Breast epithelium (tissue), 4 donors: ENCODE measurements around the gene GPATCH2. TPM values are rescaled to one million over a fixed set of nuclear protein-coding genes. Genes with fewer than 3 reads are reported as not detected.

Source experiments
- DNase-seq, 2 donors: peaks; one replicate each; pipeline ENCODE4 v3.0.0-alpha.2; 2019; ENCODE audit warnings: low spot score in 2 of 2
- H3K27ac ChIP-seq, 2 donors: fragments of 200-600 bp; sonication (generic) in 1 of 2; one replicate each; pipeline ENCODE4 v1.5.1; 2016 to 2019; ENCODE audit warnings: mild to moderate bottlenecking in 1 of 2
- H3K27me3 ChIP-seq, 2 donors: fragments of 200-600 bp; sonication (generic) in 1 of 2; one replicate each; pipeline versions ENCODE4 v1.5.1 to v1.6.0; 2017 to 2019; ENCODE audit warnings: control low read depth in 1 of 2, mild to moderate bottlenecking in 1 of 2
- H3K36me3 ChIP-seq: fragments of 200-600 bp; one replicate; pipeline ENCODE4 v1.5.1; 2019
- H3K4me1 ChIP-seq, 2 donors: fragments of 200-600 bp; sonication (generic); one replicate each; pipeline ENCODE4 v1.5.1; 2016 to 2019; ENCODE audit warnings: control low read depth in 1 of 2
- H3K4me3 ChIP-seq, 3 donors: fragments of 200-600 bp; sonication (generic); 1 replicate in 2 of 3; 2 replicates in 1 of 3; pipeline ENCODE4 v1.5.1; 2016 to 2019; ENCODE audit warnings: mild to moderate bottlenecking in 3 of 3, moderate library complexity in 2 of 3
- H3K9me3 ChIP-seq, 2 donors: fragments of 200-600 bp; sonication (generic) in 1 of 2; one replicate each; pipeline ENCODE4 v1.5.1; 2016 to 2019; ENCODE audit warnings: control low read depth in 1 of 2
- POLR2A ChIP-seq: fragments of 450-650 bp; IDR thresholded peaks from one replicate; pipeline ENCODE4 v1.6.1; 2016; ENCODE audit warnings: antibody characterized with exemption, mild to moderate bottlenecking, moderate library complexity
- POLR2AphosphoS5 ChIP-seq, 3 donors: sonication (generic); formaldehyde crosslinking; IDR thresholded peaks; one replicate each; pipeline ENCODE4 v1.6.1; 2017; ENCODE audit warnings: antibody characterized with exemption in 3 of 3
- intact Hi-C: fragments of 100-400 bp; cut with DNase I; formaldehyde crosslinking; loops from one replicate; pipeline ENCODE4 v1.15.1; 2023; ENCODE audit warnings: low total_unique reads
- total RNA-seq, 3 donors: library from RNA; depleted of rRNA; stranded (reverse); fragments of >200 nt; gene quantifications; one replicate each; pipeline ENCODE4 v1.1.0, GENCODE V29; 2016
- TF ChIP-seq, protein P1 (sequence below), 3 donors: fragments of 450-650 bp; IDR thresholded peaks; one replicate each; pipeline ENCODE4 v1.5.1; 2016 to 2017; ENCODE audit warnings: antibody characterized with exemption in 3 of 3, mild to moderate bottlenecking in 3 of 3, moderate library complexity in 3 of 3

The GPATCH2 gene
- total RNA-seq, 3 donors from 2014 or later, result 12.0 to 29.3 (median 23.9) TPM

DNA sequence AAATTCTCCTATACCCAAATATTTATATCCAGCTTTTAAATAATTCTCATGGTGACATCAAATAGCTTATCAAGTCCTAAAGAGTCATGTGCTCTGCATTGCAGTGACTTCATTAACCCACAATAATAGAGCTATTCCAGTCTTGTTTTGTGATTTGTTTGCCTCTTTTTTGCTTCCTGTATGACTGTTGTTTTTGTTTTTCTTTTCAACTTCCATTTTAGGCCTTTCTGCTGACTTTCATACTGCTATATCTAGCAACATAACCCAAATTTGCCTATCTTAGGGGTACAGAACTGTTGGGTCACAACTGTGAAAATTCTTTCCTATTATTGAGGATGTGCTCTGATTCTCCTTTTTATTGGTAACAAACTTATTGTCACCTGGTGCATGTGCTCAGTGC, 30.5 kb upstream of the GPATCH2 start:
- no peaks in the 10 kb centered on the region for H3K27me3 ChIP-seq
- no peak overlapping the region for H3K27ac ChIP-seq
- H3K4me1 ChIP-seq, result no peaks in the 10 kb centered on the region
- intact Hi-C loops, result no loop called here
- no peak for DNase-seq
- no peak overlapping the region for H3K4me3 ChIP-seq
- H3K36me3 ChIP-seq, result no peaks in the 10 kb centered on the region
- TF ChIP-seq POLR2A (no peak), POLR2AphosphoS5 (IDR thresholded peaks at IDR 0.05) (no peak)
- TF ChIP-seq, protein P1, sequence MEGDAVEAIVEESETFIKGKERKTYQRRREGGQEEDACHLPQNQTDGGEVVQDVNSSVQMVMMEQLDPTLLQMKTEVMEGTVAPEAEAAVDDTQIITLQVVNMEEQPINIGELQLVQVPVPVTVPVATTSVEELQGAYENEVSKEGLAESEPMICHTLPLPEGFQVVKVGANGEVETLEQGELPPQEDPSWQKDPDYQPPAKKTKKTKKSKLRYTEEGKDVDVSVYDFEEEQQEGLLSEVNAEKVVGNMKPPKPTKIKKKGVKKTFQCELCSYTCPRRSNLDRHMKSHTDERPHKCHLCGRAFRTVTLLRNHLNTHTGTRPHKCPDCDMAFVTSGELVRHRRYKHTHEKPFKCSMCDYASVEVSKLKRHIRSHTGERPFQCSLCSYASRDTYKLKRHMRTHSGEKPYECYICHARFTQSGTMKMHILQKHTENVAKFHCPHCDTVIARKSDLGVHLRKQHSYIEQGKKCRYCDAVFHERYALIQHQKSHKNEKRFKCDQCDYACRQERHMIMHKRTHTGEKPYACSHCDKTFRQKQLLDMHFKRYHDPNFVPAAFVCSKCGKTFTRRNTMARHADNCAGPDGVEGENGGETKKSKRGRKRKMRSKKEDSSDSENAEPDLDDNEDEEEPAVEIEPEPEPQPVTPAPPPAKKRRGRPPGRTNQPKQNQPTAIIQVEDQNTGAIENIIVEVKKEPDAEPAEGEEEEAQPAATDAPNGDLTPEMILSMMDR (IDR thresholded peaks at IDR 0.05), result no peak
- no peaks in the 10 kb centered on the region for H3K9me3 ChIP-seq

DNA sequence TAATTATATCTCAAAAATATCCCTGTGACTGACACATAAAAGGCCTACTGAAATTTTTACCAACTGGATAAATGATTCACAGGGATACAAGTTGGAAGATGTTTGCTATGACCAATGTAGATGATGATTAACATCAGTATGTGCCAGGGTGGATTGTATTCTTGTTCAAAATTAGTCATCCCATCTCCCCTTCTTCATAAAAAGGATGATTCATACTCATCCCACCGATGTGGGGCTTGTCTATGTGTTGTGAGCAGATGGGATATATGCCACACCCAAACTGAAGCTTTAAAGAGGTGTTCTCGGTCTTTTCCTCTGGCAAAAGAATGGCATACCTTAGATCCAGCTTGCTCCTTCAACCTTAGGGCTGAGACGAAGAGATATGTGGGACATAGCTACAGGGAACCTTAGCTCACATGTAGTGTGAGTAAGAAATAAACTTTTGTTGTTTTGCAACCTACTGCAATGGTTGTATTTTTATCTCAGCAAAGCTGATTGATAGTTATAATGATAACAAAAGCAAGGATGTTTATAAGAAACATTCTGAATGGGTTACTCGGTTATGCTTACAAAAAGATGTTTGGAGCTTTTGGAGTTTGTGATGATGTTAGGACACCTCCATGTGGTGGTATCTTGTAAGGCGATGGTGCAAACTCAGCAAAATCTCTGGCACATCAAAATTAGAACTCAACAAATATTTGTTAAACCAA, 29.6 kb upstream of the GPATCH2 start:
- Histone ChIP-seq H3K4me1 (no peaks in the 10 kb centered on the region), H3K4me3 (no peak overlapping the region), H3K27ac (no peak overlapping the region), H3K36me3 (no peaks in the 10 kb centered on the region), H3K27me3 (no peaks in the 10 kb centered on the region), H3K9me3 (no peaks in the 10 kb centered on the region)
- intact Hi-C loops, result no loop called here
- DNase-seq, result no peak
- TF ChIP-seq POLR2A, result no peak
- TF ChIP-seq, protein P1 (IDR thresholded peaks at IDR 0.05), result peak in 2 of 3 donors; percentile 9 to 19

DNA sequence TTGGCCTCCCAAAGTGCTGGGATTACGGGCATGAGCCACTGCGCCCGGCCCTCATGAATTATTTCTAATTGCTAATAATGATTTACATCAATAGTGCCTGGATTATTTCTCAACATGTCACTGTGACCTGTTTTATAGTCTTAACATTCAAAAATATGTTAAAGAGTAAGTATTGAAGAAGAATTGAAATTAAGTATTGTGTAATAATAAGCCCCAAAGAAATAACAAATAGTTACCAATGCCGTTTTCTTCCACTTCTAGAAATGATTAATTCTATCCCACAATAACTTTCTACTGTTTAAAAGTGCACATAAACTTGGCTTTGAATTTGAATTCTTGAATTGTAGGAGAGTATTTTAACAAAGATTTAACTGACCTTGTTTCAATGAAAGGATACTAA, 19.8 kb upstream of the GPATCH2 start:
- no peak for DNase-seq
- Histone ChIP-seq H3K27ac (no peak overlapping the region), H3K4me3 (no peak overlapping the region), H3K36me3 (no peaks in the 10 kb centered on the region), H3K9me3 (no peaks in the 10 kb centered on the region), H3K27me3 (no peaks in the 10 kb centered on the region), H3K4me1 (no peaks in the 10 kb centered on the region)
- intact Hi-C loops, result no loop called here
- TF ChIP-seq, protein P1 (IDR thresholded peaks at IDR 0.05), result no peak
- TF ChIP-seq POLR2AphosphoS5 (IDR thresholded peaks at IDR 0.05) (no peak), POLR2A (no peak)

DNA sequence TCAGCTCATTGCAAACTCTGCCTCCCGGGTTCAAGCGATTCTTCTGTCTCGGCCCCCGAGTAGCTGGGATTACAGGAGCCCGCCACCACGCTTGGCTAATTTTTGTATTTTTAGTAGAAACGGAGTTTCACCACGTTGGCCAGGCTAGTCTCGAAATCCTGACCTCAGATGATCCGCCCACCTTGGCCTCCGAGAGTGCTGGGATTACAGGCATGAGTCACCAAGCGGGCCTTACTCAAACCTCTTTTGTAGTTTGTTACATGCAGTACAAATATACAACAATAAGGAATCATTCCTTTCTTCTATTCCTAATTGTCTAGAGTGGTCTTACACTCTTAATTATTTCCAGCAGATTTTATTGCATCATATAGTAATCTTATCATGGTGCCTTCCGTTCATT, 16.9 kb upstream of the GPATCH2 start:
- DNase-seq, result no peak
- Histone ChIP-seq H3K4me3 (no peak overlapping the region), H3K36me3 (no peaks in the 10 kb centered on the region), H3K9me3 (no peaks in the 10 kb centered on the region), H3K27ac (no peak overlapping the region), H3K4me1 (no peaks in the 10 kb centered on the region), H3K27me3 (no peaks in the 10 kb centered on the region)
- intact Hi-C loops, result no loop called here
- TF ChIP-seq, protein P1 (IDR thresholded peaks at IDR 0.05), result no peak
- TF ChIP-seq POLR2AphosphoS5 (IDR thresholded peaks at IDR 0.05) (no peak), POLR2A (no peak)

DNA sequence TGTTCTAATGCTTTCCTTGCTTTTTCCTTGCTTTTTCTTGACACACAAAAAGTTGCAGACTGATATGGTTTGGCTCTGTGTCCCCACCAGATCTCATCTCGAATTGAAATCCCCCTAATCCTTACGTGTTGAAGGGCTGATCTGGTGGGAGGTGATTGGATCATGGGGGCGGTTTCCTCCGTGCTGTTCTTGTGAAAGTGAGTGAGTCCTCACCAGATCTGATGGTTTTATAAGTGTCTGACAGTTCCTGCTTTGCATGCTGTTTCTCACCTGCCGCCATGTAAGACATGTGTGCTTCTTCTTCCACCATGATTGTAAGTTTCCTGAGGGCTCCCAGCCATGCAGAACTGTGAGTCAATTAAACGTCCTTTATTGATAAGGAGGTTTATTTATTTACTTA, 11.6 kb upstream of the GPATCH2 start:
- no peak for DNase-seq
- no peaks in the 10 kb centered on the region for H3K4me1 ChIP-seq
- no peaks in the 10 kb centered on the region for H3K9me3 ChIP-seq
- intact Hi-C loops, result no loop called here
- no peaks in the 10 kb centered on the region for H3K36me3 ChIP-seq
- H3K27ac ChIP-seq, result no peak overlapping the region
- TF ChIP-seq, protein P1 (IDR thresholded peaks at IDR 0.05), result no peak
- TF ChIP-seq POLR2A (no peak), POLR2AphosphoS5 (IDR thresholded peaks at IDR 0.05) (no peak)
- H3K4me3 ChIP-seq, result no peak overlapping the region
- H3K27me3 ChIP-seq, result no peaks in the 10 kb centered on the region
